B cell (primary cell): ENCODE measurements around the gene LRRC70.

Experiments used
- CTCF ChIP-seq: fragments of 200-600 bp; IDR thresholded peaks from one replicate; pipeline ENCODE4 v1.8.0; 2022; ENCODE audit warnings: antibody characterized with exemption, mild to moderate bottlenecking
- EZH2 ChIP-seq: IDR thresholded peaks from 2 replicates; pipeline ENCODE4 v1.6.1; 2012; ENCODE audit warnings: borderline replicate concordance, low read depth, mild to moderate bottlenecking, moderate library complexity, low read length; ENCODE audit not compliant: insufficient read depth, poor library complexity, severe bottlenecking

- TF ChIP-seq CTCF (no peak), EZH2 (no peak)
Observed at GRCh38 chr5:62605638-62606037, 27.0 kb downstream of the LRRC70 start.
